Neuron (in vitro differentiated cells): ENCODE results near the gene TPBGL.
A peak's percentile ranks its signal among the peaks of the same experiment; 100 is the strongest.

Source experiments
- H2AFZ ChIP-seq: one replicate; pipeline ENCODE4 v1.6.1; 2013; ENCODE audit warnings: low read depth, mild to moderate bottlenecking, inconsistent platforms, low read length, moderate library complexity
- H3K27me3 ChIP-seq: one replicate; pipeline ENCODE4 v1.6.1; 2013; ENCODE audit warnings: low read length; ENCODE audit not compliant: insufficient read depth
- H3K36me3 ChIP-seq: one replicate; pipeline ENCODE4 v1.6.1; 2013; ENCODE audit warnings: low read length; ENCODE audit not compliant: insufficient read depth
- H3K4me1 ChIP-seq: one replicate; pipeline ENCODE4 v1.6.1; 2013; ENCODE audit warnings: low read length; ENCODE audit not compliant: insufficient read depth
- H3K4me3 ChIP-seq: 2 replicates; pipeline ENCODE4 v1.5.1; 2013; ENCODE audit warnings: mild to moderate bottlenecking, low read length, moderate library complexity
- H3K9me3 ChIP-seq: one replicate; pipeline ENCODE4 v1.6.1; 2013; ENCODE audit warnings: low read length

Gene TPBGL

GRCh38 chr11:75225794-75226193 lies 14.8 kb upstream of the TPBGL start:
- H3K4me1 ChIP-seq, result no peaks in the 10 kb centered on the region
- H3K9me3 ChIP-seq, result no peaks in the 10 kb centered on the region
- no peak overlapping the region for H3K4me3 ChIP-seq
- peaks cover 5% of the 10 kb centered on the region for H3K27me3 ChIP-seq
- H3K36me3 ChIP-seq, result no peaks in the 10 kb centered on the region
- H2AFZ ChIP-seq, result no peak overlapping the region

DNA sequence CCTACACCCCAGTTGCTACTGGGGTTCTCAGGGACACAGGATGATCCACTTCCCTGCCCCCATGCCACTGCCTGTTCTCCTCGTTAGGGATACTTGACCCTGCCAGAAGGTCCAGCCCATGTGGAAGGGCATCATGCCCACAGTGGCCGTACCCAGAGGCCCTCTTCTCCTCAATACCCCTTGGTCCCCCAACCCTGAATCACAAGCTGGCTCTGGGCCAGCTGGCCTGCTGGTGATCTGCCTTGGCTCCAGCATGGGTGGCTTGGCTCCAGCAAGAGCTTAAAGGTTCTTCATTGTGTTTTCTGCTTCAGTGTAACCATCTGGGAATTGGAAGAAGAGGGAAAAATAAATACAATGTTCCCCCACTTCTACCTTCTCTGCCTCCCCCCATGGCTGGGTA lies 11.1 kb upstream of the TPBGL start:
- H2AFZ ChIP-seq, result no peak overlapping the region
- no peak overlapping the region for H3K4me3 ChIP-seq
- H3K4me1 ChIP-seq, result no peaks in the 10 kb centered on the region
- H3K27me3 ChIP-seq, result peaks cover 1% of the 10 kb centered on the region
- no peaks in the 10 kb centered on the region for H3K36me3 ChIP-seq
- H3K9me3 ChIP-seq, result no peaks in the 10 kb centered on the region

DNA sequence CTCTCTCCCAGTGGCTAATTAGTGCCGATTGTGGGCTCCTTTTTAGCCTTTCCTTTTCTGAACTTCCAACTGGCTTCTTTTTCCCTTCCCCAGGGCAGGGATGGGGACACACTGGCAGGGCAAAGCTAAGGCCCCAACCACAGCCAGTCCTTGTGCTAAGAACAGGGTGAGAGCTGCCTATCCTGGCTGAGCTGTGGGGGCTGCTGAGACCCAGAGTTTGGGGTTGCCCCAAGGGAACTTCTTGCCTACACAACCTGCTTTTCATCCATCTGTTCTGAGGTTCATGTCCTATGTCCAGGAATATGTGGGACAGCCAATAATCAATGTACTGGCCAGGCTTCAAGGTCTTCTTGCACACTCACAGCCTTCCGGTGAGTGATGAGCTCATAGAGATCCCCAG lies 10.0 kb upstream of the TPBGL start:
- Histone ChIP-seq H2AFZ (no peak overlapping the region), H3K27me3 (no peaks in the 10 kb centered on the region), H3K9me3 (no peaks in the 10 kb centered on the region), H3K4me1 (no peaks in the 10 kb centered on the region), H3K36me3 (no peaks in the 10 kb centered on the region), H3K4me3 (no peak overlapping the region)

- H3K4me1 ChIP-seq, result no peaks in the 10 kb centered on the region
- H3K9me3 ChIP-seq, result no peaks in the 10 kb centered on the region
- no peak overlapping the region for H2AFZ ChIP-seq
- H3K27me3 ChIP-seq, result no peaks in the 10 kb centered on the region
- no peak overlapping the region for H3K4me3 ChIP-seq
- no peaks in the 10 kb centered on the region for H3K36me3 ChIP-seq
These were observed 6.8 kb upstream of the TPBGL start for GRCh38 chr11:75233754-75234172.

DNA sequence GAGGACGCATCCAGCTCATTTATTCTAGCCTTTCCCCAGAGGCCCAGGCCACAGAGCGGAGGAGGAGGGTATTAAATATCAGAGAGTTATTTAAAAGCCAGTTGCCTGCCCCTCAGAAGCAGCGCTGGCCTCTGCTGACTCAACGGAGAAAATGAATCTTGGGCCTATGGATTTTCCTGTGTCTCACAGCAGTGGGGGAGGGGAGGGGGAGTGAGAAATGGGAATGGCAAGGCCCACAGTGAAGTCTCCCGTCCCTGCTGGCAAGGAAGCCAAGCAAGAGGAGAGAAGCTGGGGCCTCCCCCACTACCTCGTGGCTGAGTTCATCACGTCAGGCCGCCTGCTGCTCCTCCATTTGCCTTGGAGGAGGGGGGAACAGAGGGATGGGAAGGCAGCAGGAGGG lies 4.5 kb upstream of the TPBGL start:
- no peaks in the 10 kb centered on the region for H3K9me3 ChIP-seq
- peaks cover 18% of the 10 kb centered on the region for H3K27me3 ChIP-seq
- peaks cover 3% of the 10 kb centered on the region for H3K4me1 ChIP-seq
- H3K36me3 ChIP-seq, result no peaks in the 10 kb centered on the region
- no peak overlapping the region for H3K4me3 ChIP-seq
- no peak overlapping the region for H2AFZ ChIP-seq

GRCh38 chr11:75237050-75237449 lies 3.5 kb upstream of the TPBGL start:
- no peak overlapping the region for H2AFZ ChIP-seq
- no peaks in the 10 kb centered on the region for H3K36me3 ChIP-seq
- peaks cover 18% of the 10 kb centered on the region for H3K27me3 ChIP-seq
- peaks cover 3% of the 10 kb centered on the region for H3K4me1 ChIP-seq
- no peak overlapping the region for H3K4me3 ChIP-seq
- no peaks in the 10 kb centered on the region for H3K9me3 ChIP-seq

- no peaks in the 10 kb centered on the region for H3K9me3 ChIP-seq
- no peaks in the 10 kb centered on the region for H3K36me3 ChIP-seq
- H3K27me3 ChIP-seq, result peaks cover 21% of the 10 kb centered on the region
- no peak overlapping the region for H3K4me3 ChIP-seq
- H3K4me1 ChIP-seq, result peaks cover 3% of the 10 kb centered on the region
- H2AFZ ChIP-seq, result no peak overlapping the region
These were observed 1.8 kb upstream of the TPBGL start for GRCh38 chr11:75238595-75239440.

DNA sequence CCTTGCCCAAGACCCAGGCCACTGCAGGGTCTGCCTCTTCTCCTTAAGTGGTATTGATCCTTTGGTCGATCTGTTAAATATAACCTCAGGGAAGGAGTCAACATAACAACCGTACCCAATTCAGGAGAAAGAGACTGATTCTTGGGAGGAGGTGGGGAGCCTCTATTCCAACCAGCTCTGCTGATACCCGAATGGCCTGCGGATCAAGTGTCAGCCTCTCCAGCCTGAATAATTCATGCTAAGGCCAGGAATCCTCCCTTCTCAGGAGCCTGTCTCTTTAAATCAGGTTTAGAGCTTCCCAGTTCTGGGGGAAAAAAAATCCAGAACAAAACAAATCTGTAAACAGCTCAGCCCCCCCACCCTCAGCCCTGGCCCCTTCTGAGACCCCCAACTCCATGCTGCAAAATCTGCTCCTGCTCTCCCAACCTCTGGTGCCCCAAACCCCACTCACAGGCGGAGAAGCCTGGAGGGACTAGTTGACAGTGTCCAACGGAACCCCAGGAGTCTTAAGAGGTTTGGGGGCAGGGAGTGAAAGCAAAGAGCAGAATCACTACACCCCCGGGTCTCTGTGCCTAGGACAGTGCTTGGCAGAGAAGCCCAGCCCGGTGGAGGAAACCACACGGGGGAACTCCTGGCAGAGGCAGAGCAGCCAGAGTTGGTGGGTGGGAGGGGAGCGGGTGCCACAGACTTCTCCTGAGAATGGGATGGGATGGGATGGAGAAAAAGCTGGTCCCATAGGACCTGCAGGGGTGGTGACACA lies 863 bp upstream of the TPBGL start:
- Histone ChIP-seq H3K36me3 (no peaks in the 10 kb centered on the region), H3K4me1 (peaks cover 3% of the 10 kb centered on the region), H3K27me3 (peaks cover 21% of the 10 kb centered on the region), H3K4me3 (no peak overlapping the region), H3K9me3 (no peaks in the 10 kb centered on the region), H2AFZ (no peak overlapping the region)

- Histone ChIP-seq H2AFZ (peak overlapping the region; percentile 87), H3K4me1 (peaks cover 3% of the 10 kb centered on the region), H3K27me3 (peaks cover 27% of the 10 kb centered on the region), H3K9me3 (no peaks in the 10 kb centered on the region), H3K4me3 (peak overlapping the region; percentile 65), H3K36me3 (no peaks in the 10 kb centered on the region)
These were observed 697 bp downstream of the TPBGL start for GRCh38 chr11:75241036-75241905.

GRCh38 chr11:75241906-75242644 lies 1.5 kb downstream of the TPBGL start:
- Histone ChIP-seq H3K9me3 (no peaks in the 10 kb centered on the region), H3K27me3 (peaks cover 27% of the 10 kb centered on the region), H3K36me3 (no peaks in the 10 kb centered on the region), H3K4me3 (peak overlapping the region; percentile 65), H3K4me1 (peaks cover 3% of the 10 kb centered on the region), H2AFZ (peak overlapping the region; percentile 56)

DNA sequence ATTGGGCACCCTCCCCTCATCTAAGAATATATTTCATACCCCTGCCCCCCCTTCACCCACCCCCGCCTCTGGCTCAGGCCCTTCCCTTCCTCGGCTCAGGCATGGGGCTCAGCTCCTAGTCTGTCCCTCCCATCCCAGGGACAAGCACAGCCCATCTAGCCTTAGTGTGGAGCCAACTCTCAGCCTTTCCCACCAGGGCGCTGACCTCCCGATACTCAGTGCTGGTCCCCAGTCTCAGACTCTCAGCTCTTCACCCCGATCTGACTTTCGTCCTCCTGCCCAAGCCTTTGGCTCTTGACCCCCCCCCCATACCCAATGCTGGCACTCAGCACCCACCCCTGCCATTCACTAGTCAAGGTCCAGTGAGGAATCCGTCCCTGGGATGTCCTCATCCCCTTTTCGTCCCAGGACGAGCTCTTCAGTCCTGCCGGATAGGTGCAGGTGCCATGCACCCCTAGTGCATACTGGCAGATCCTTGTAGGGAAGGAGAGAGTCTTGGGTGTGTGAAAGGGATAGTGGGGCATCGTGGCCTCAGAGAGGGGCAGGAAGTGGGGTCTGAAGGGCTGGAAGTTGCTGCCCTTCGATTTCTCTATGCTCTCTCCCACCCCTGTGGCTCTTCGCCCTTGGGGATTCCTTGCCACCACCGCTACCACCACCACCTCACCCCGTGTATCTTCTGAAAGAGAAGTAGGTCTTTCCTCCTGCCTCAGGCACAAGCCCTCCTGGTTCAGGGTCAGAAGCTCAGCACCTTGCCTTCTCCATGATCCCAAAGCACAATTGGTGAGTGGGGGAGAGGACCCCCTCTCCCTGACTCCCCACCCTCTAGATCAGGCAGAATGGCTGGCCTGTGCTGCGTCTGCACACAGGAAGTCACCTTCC lies 2.4 kb downstream of the TPBGL start:
- peaks cover 3% of the 10 kb centered on the region for H3K4me1 ChIP-seq
- H3K4me3 ChIP-seq, result no peak overlapping the region
- no peak overlapping the region for H2AFZ ChIP-seq
- H3K9me3 ChIP-seq, result no peaks in the 10 kb centered on the region
- H3K27me3 ChIP-seq, result peaks cover 27% of the 10 kb centered on the region
- no peaks in the 10 kb centered on the region for H3K36me3 ChIP-seq
